Thyroid gland (tissue), 4 donors: ENCODE results near the gene SP5. TPM values are rescaled to one million over a fixed set of nuclear protein-coding genes. Genes with fewer than 3 reads are reported as not detected.
"Not testable (repeated sequence)": the region's sequence is repeated elsewhere in the genome, so short reads cannot be mapped to it uniquely, and the experiment has no call there.

Experiments
- DNase-seq, 2 donors: peaks; one replicate each; pipeline ENCODE4 v3.0.0-alpha.2; 2019
- H3K27ac ChIP-seq, 3 donors: fragments of 200-600 bp; sonication (generic); 1 replicate in 2 of 3; 2 replicates in 1 of 3; pipeline ENCODE4 v1.5.1; 2016 to 2019; ENCODE audit warnings: mild to moderate bottlenecking in 1 of 3, moderate library complexity in 1 of 3
- H3K27me3 ChIP-seq: fragments of 200-600 bp; sonication (generic); one replicate; pipeline ENCODE4 v1.5.1; 2019
- H3K36me3 ChIP-seq, 2 donors: fragments of 200-600 bp; sonication (generic); one replicate each; pipeline ENCODE4 v1.5.1; 2016 to 2019
- H3K4me1 ChIP-seq, 2 donors: fragments of 200-600 bp; sonication (generic); one replicate each; pipeline ENCODE4 v1.5.1; 2017 to 2019
- H3K4me3 ChIP-seq, 3 donors: fragments of 200-600 bp; sonication (generic); replicated peaks in 1 of 3; 1 replicate in 2 of 3; 2 replicates in 1 of 3; pipeline ENCODE4 v1.5.1; 2016; ENCODE audit warnings: mild to moderate bottlenecking in 1 of 3
- H3K9me3 ChIP-seq: fragments of 200-600 bp; sonication (generic); one replicate; pipeline ENCODE4 v1.5.1; 2017
- POLR2A ChIP-seq, 2 donors: fragments of 450-650 bp; IDR thresholded peaks; one replicate each; pipeline ENCODE4 v1.6.1; 2017; ENCODE audit warnings: antibody characterized with exemption in 2 of 2, mild to moderate bottlenecking in 2 of 2, moderate library complexity in 1 of 2
- WGBS, 2 donors: methylation state at CpG; one replicate each; pipeline ENCODE4 v1.1.5; 2017; 5-methylcytosine and 5-hydroxymethylcytosine counted together
- intact Hi-C: fragments of 100-400 bp; cut with DNase I; formaldehyde crosslinking; loops from one replicate; pipeline ENCODE4 v1.15.1; 2023
- total RNA-seq, 4 donors: library from RNA; depleted of rRNA; stranded (reverse); fragments of >200 nt; gene quantifications; one replicate each; pipeline ENCODE4 v1.2.3, GENCODE V29; 2016
- TF ChIP-seq, protein P1 (sequence below), 6 experiments: fragments of 200-600 bp in 3 of 6; fragments of 450-650 bp in 3 of 6; sonication (generic) in 3 of 6; IDR thresholded peaks; one replicate each; pipeline ENCODE4 v1.5.1; 2016 to 2019; ENCODE audit warnings: antibody characterized with exemption in 6 of 6, mild to moderate bottlenecking in 2 of 6, inconsistent platforms in 1 of 6, moderate library complexity in 1 of 6

The SP5 gene
- total RNA-seq, result under 1 TPM in 1 of 4 donors, not detected in 3; 0.56 TPM

DNA sequence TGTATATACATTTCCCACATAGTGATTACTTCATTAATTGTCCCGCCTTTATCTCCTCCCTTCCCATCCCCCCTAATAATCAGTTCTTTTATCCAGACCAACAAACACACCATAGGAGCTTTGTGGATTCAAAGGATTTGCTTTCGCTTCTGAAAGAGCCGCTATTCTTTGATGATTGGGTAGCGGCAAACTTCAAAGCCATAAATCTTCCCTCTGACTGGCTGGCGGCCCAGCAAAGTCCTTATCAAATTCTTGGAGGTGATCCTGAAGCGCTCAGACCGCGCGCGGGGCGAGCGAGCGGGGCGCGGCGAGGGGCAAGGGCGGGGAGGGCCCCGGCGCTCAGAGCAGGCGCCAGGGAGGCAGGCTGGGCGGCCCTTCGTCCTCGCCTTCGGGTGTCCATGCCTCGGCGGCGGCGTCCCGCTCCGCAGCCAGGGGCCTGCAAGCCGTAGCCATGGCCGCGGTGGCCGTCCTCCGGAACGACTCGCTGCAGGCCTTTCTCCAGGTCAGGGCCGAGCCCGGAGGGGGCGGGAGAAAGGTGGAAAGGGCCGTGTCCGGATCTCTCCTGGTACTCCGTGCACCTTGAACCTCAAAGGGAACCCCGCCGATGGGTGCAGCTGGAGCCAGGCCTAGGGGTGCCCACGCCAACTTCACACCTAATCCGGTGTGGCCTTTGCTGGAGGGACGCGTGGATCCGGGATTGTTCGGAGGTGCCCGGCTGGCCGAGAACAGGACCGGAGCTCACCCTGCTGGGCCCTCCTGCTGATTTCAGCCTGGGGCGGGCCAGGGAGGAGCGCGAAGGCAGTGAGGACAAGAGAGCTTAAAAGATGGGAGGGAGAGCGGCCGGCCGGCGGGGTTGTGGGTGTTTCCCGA lies at the start of gene SP5:
SP5 (plus strand) TSS at position 276 of the 870 bp plus-strand sequence; CDS start at position 452, 176 bp downstream.
- peak; percentile 45 to 52 for DNase-seq
- H3K27me3 ChIP-seq, result peaks cover 32% of the 10 kb centered on the region
- H3K9me3 ChIP-seq, result no peaks in the 10 kb centered on the region
- peaks cover 17 to 48% of the 10 kb centered on the region in 2 donors for H3K4me1 ChIP-seq
- intact Hi-C loops, result loop anchor here (5.0 kb wide), 1 partner anchor 97 kb away; no protein-coding TSS in a partner anchor
- no peaks in the 10 kb centered on the region for H3K36me3 ChIP-seq
- TF ChIP-seq, protein P1, sequence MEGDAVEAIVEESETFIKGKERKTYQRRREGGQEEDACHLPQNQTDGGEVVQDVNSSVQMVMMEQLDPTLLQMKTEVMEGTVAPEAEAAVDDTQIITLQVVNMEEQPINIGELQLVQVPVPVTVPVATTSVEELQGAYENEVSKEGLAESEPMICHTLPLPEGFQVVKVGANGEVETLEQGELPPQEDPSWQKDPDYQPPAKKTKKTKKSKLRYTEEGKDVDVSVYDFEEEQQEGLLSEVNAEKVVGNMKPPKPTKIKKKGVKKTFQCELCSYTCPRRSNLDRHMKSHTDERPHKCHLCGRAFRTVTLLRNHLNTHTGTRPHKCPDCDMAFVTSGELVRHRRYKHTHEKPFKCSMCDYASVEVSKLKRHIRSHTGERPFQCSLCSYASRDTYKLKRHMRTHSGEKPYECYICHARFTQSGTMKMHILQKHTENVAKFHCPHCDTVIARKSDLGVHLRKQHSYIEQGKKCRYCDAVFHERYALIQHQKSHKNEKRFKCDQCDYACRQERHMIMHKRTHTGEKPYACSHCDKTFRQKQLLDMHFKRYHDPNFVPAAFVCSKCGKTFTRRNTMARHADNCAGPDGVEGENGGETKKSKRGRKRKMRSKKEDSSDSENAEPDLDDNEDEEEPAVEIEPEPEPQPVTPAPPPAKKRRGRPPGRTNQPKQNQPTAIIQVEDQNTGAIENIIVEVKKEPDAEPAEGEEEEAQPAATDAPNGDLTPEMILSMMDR (IDR thresholded peaks at IDR 0.05), result no peak
- no peak for TF ChIP-seq POLR2A (IDR thresholded peaks at IDR 0.05)
- 2 to 4% methylated on average over 20 to 38 of the region's 62 CpGs for WGBS, 2 donors
- peak within 1 kb of the TSS; percentile 8 to 38 (median 14) for H3K4me3 ChIP-seq
- no peak within 1 kb of the TSS for H3K27ac ChIP-seq

DNA sequence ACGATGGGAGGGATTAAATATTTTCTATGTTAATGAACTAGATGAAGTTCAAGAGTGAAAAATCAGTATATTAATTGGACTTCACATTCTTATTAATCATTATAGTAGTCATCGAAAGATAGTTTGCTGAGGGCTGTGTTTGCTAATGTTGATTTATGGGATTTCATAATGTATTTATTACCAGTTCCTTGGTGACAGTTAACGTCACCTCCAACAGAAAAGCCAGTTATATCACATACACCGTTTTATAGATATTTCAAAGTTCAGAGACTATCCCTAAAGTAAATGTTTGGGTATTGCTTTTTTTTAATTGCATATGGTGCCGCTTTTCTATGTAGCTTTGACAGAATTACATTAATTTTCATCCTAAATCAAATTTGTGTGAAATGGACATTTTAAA lies 49.4 kb upstream of the SP5 start:
- TF ChIP-seq POLR2A (IDR thresholded peaks at IDR 0.05), result no peak
- WGBS, 2 donors, result 83 to 85% methylated on average over 5 of the region's 5 CpGs
- no peak overlapping the region for H3K27ac ChIP-seq
- no peaks in the 10 kb centered on the region for H3K9me3 ChIP-seq
- no peak for DNase-seq
- no peaks in the 10 kb centered on the region for H3K36me3 ChIP-seq
- H3K27me3 ChIP-seq, result no peaks in the 10 kb centered on the region
- no peak overlapping the region for H3K4me3 ChIP-seq
- H3K4me1 ChIP-seq, result no peaks in the 10 kb centered on the region
- intact Hi-C loops, result no loop called here

GRCh38 chr2:170669909-170670308 lies 45.2 kb upstream of the SP5 start:
- no peaks in the 10 kb centered on the region for H3K27me3 ChIP-seq
- no peaks in the 10 kb centered on the region for H3K4me1 ChIP-seq
- no peak overlapping the region for H3K4me3 ChIP-seq
- no peaks in the 10 kb centered on the region for H3K9me3 ChIP-seq
- 91 to 93% methylated on average over 3 of the region's 3 CpGs for WGBS, 2 donors
- no peak for DNase-seq
- TF ChIP-seq, protein P1 (IDR thresholded peaks at IDR 0.05), result no peak
- TF ChIP-seq POLR2A (IDR thresholded peaks at IDR 0.05), result no peak
- no peak overlapping the region for H3K27ac ChIP-seq
- H3K36me3 ChIP-seq, result no peaks in the 10 kb centered on the region
- intact Hi-C loops, result no loop called here

- Histone ChIP-seq H3K9me3 (no peaks in the 10 kb centered on the region), H3K4me3 (no peak overlapping the region), H3K27ac (no peak overlapping the region), H3K27me3 (no peaks in the 10 kb centered on the region), H3K4me1 (no peaks in the 10 kb centered on the region), H3K36me3 (no peaks in the 10 kb centered on the region)
- DNase-seq, result no peak
- intact Hi-C loops, result no loop called here
- WGBS, 2 donors, result 83 to 91% methylated on average over 2 of the region's 2 CpGs
- TF ChIP-seq, protein P1 (IDR thresholded peaks at IDR 0.05), result no peak
- TF ChIP-seq POLR2A (IDR thresholded peaks at IDR 0.05), result no peak
Observed at GRCh38 chr2:170670651-170671050, 44.5 kb upstream of the SP5 start.

GRCh38 chr2:170671079-170671478 lies 44.1 kb upstream of the SP5 start:
- no peak for TF ChIP-seq POLR2A (IDR thresholded peaks at IDR 0.05)
- TF ChIP-seq, protein P1 (IDR thresholded peaks at IDR 0.05), result no peak
- H3K27ac ChIP-seq, result no peak overlapping the region
- intact Hi-C loops, result no loop called here
- no peak overlapping the region for H3K4me3 ChIP-seq
- H3K27me3 ChIP-seq, result no peaks in the 10 kb centered on the region
- no peaks in the 10 kb centered on the region for H3K36me3 ChIP-seq
- H3K9me3 ChIP-seq, result no peaks in the 10 kb centered on the region
- no peak for DNase-seq
- 89 to 90% methylated on average over 9 of the region's 9 CpGs for WGBS, 2 donors
- no peaks in the 10 kb centered on the region for H3K4me1 ChIP-seq

DNA sequence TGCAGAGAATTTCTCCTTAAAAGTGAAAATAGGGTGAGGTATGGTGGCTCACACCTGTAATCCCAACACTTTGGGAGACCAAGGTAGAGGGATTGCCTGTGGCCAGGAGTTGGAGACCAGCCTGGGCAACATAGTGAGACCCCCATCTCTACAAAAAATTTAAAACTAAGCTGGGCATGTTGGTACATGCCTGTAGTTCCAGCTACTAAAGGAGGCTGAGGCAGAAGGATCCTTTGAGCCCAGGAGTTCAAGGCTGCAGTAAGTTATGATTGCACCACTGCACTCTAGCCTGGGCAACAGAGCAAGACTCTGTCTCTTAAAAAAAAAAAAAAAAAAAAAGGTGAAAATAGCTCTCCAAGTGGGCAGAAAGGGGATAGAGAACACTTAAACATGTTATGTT lies 40.9 kb upstream of the SP5 start:
- H3K4me3 ChIP-seq, H3K27ac ChIP-seq, H3K36me3 ChIP-seq, H3K9me3 ChIP-seq, intact Hi-C loops, DNase-seq, H3K27me3 ChIP-seq, H3K4me1 ChIP-seq: not testable (repeated sequence)
